DOHH2 (cell line): ENCODE measurements around the gene CAMSAP2.

Experiments used
- H3F3A ChIP-seq: fragments of 200-600 bp; sonication (generic), shearing (Covaris generic); 2 replicates; pipeline ENCODE4 v1.6.0; 2016; ENCODE audit warnings: antibody characterized with exemption, mild to moderate bottlenecking; ENCODE audit not compliant: control insufficient read depth, insufficient read depth
- H3K27ac ChIP-seq: fragments of 200-600 bp; sonication (generic); 2 replicates; pipeline ENCODE4 v1.5.1; 2014; ENCODE audit warnings: low read depth, mild to moderate bottlenecking, low read length, moderate library complexity
- H3K27me3 ChIP-seq: fragments of 200-600 bp; sonication (generic); 2 replicates; pipeline ENCODE4 v1.6.1; 2014; ENCODE audit warnings: mild to moderate bottlenecking, low read length, mixed read lengths; ENCODE audit not compliant: control insufficient read depth
- H3K36me3 ChIP-seq: fragments of 200-600 bp; sonication (generic); 2 replicates; pipeline ENCODE4 v1.6.1; 2014; ENCODE audit warnings: mild to moderate bottlenecking, low read length, moderate library complexity, mixed read lengths; ENCODE audit not compliant: control insufficient read depth
- H3K4me1 ChIP-seq: fragments of 200-600 bp; sonication (generic); 2 replicates; pipeline ENCODE4 v1.6.1; 2014; ENCODE audit warnings: mild to moderate bottlenecking, low read length, mixed read lengths; ENCODE audit not compliant: control insufficient read depth
- H3K4me2 ChIP-seq: fragments of 200-600 bp; sonication (generic); 2 replicates; pipeline ENCODE4 v1.6.0; 2014; ENCODE audit warnings: mild to moderate bottlenecking, low read length, moderate library complexity
- H3K4me3 ChIP-seq: fragments of 200-600 bp; sonication (generic); 2 replicates; pipeline ENCODE4 v1.5.1; 2014; ENCODE audit warnings: mild to moderate bottlenecking, low read length, mixed read lengths
- H3K79me2 ChIP-seq: fragments of 200-600 bp; sonication (generic); 2 replicates; pipeline ENCODE4 v1.6.1; 2014; ENCODE audit warnings: mild to moderate bottlenecking, low read length, mixed read lengths; ENCODE audit not compliant: control insufficient read depth
- H3K9me2 ChIP-seq: fragments of 200-600 bp; sonication (generic); replicated peaks from 2 replicates; pipeline ENCODE4 v1.6.1; 2014; ENCODE audit warnings: mild to moderate bottlenecking, low read length, mixed read lengths; ENCODE audit not compliant: control insufficient read depth
- H3K9me3 ChIP-seq: fragments of 200-600 bp; sonication (generic); 2 replicates; pipeline ENCODE4 v1.6.1; 2014; ENCODE audit warnings: antibody characterized with exemption, low read length, mixed read lengths; ENCODE audit not compliant: control insufficient read depth, insufficient read depth
- H4K20me1 ChIP-seq: fragments of 200-600 bp; sonication (generic); 2 replicates; pipeline ENCODE4 v1.6.0; 2014; ENCODE audit warnings: low read depth, mild to moderate bottlenecking, antibody characterized with exemption, low read length, moderate library complexity; ENCODE audit not compliant: control insufficient read depth, insufficient read depth
- EZH2phosphoT487 ChIP-seq: fragments of 200-600 bp; sonication (generic); IDR thresholded peaks from 2 replicates; pipeline ENCODE4 v1.6.1; 2017; ENCODE audit warnings: borderline replicate concordance, mild to moderate bottlenecking, antibody characterized with exemption, low read length, moderate library complexity, mixed read lengths
- TF ChIP-seq, protein P1 (sequence below): fragments of 200-600 bp; sonication (generic); IDR thresholded peaks from one replicate; pipeline ENCODE4 v1.5.1; 2014; ENCODE audit warnings: antibody characterized with exemption, mild to moderate bottlenecking, low read depth, low read length; ENCODE audit not compliant: poor library complexity, severe bottlenecking

The CAMSAP2 gene

DNA sequence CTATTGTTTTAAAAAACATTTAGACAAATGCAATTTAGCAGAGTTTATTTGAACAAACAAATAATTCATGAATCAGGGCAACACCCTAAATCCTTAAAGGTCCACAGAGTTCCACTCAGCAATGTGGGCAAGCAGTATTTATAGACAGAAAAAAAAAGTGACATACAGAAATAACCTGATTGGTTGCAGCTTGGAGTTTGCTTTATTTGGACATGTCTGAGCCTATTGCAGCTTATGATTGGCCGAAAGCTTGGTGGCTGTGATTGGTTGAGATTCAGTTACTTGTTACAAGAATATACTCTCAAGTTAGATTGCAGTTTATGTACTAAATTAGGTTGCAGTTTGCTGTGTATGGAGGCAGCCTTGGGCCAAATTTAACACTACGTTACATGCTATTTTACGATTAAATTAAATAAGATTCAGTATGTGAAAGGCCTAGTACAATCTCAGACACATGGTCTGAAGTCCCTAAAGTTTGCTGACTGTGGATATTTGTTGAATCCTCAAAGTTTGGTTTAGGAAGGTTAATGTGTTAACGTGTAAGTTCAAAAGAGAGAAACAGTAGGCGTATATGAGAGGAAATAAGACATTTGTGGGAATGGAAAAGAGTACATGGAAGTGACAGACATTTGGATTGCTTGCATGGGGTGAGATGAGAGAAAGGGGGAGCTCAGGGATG, 6.9 kb upstream of the CAMSAP2 start:
- H3K4me1 ChIP-seq: peaks cover 8% of the 10 kb centered on the region

GRCh38 chr1:200732438-200732837, 6.3 kb upstream of the CAMSAP2 start:
- H3K4me2 ChIP-seq: no peak overlapping the region
- H3K9me2 ChIP-seq: no peaks in the 10 kb centered on the region
- no peaks in the 10 kb centered on the region for H3K36me3 ChIP-seq
- H3F3A ChIP-seq: no peaks in the 10 kb centered on the region
- no peaks in the 10 kb centered on the region for H4K20me1 ChIP-seq
- TF ChIP-seq EZH2phosphoT487: no peak
- TF ChIP-seq, protein P1, sequence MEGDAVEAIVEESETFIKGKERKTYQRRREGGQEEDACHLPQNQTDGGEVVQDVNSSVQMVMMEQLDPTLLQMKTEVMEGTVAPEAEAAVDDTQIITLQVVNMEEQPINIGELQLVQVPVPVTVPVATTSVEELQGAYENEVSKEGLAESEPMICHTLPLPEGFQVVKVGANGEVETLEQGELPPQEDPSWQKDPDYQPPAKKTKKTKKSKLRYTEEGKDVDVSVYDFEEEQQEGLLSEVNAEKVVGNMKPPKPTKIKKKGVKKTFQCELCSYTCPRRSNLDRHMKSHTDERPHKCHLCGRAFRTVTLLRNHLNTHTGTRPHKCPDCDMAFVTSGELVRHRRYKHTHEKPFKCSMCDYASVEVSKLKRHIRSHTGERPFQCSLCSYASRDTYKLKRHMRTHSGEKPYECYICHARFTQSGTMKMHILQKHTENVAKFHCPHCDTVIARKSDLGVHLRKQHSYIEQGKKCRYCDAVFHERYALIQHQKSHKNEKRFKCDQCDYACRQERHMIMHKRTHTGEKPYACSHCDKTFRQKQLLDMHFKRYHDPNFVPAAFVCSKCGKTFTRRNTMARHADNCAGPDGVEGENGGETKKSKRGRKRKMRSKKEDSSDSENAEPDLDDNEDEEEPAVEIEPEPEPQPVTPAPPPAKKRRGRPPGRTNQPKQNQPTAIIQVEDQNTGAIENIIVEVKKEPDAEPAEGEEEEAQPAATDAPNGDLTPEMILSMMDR: no peak
- no peaks in the 10 kb centered on the region for H3K79me2 ChIP-seq
- H3K27ac ChIP-seq: no peak overlapping the region
- H3K4me1 ChIP-seq: peaks cover 8% of the 10 kb centered on the region
- no peaks in the 10 kb centered on the region for H3K9me3 ChIP-seq
- no peak overlapping the region for H3K4me3 ChIP-seq
- H3K27me3 ChIP-seq: no peaks in the 10 kb centered on the region

More for the DNA sequence above, 6.9 kb upstream of the CAMSAP2 start:
- Histone ChIP-seq H3K9me2 (no peaks in the 10 kb centered on the region), H3K4me3 (no peak overlapping the region), H3K79me2 (no peaks in the 10 kb centered on the region), H3K36me3 (no peaks in the 10 kb centered on the region), H3K27ac (no peak overlapping the region), H3F3A (no peaks in the 10 kb centered on the region), H3K4me2 (no peak overlapping the region), H4K20me1 (no peaks in the 10 kb centered on the region), H3K27me3 (no peaks in the 10 kb centered on the region), H3K9me3 (no peaks in the 10 kb centered on the region)
- TF ChIP-seq, protein P1: no peak
- no peak for TF ChIP-seq EZH2phosphoT487

DNA sequence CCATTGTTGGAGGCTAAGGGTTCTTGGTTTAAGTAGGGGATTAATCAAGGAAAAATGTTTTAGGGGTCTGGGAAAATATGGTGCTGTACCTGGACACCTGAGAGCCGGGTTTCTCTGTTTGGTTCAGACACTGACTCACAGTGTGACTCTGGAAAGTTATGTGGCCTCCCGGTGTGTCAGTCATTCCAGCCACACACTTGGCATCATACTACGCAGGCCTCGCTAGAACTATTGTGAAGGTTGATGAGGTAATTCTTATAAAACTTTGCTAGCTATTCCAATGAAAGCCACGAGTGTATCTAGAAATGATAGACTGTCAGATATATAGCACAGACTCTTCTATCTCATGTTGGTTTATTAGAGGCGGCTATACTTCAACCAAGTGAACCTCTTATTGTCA, 4.8 kb upstream of the CAMSAP2 start:
- H3K4me2 ChIP-seq: no peak overlapping the region

More for the DNA sequence above, 4.8 kb upstream of the CAMSAP2 start:
- Histone ChIP-seq H3K27ac (no peak overlapping the region), H3K4me3 (no peak overlapping the region), H3F3A (peaks cover 5% of the 10 kb centered on the region), H3K4me1 (peaks cover 18% of the 10 kb centered on the region), H4K20me1 (no peaks in the 10 kb centered on the region), H3K9me2 (no peaks in the 10 kb centered on the region), H3K27me3 (no peaks in the 10 kb centered on the region; the same call in 1 of the 2 replicates), H3K36me3 (no peaks in the 10 kb centered on the region), H3K9me3 (no peaks in the 10 kb centered on the region), H3K79me2 (no peaks in the 10 kb centered on the region)
- no peak for TF ChIP-seq EZH2phosphoT487
- TF ChIP-seq, protein P1: no peak
